ENCODE data around the gene TMIGD3.

TMIGD3 gene

GRCh38 chr1:111453706-111454105, 49.7 kb downstream of the TMIGD3 start:
- no peak overlapping the region for H3K4me3 ChIP-seq (ENCODE audit: low read depth, low read length)
- no peak overlapping the region for H3K27ac ChIP-seq (ENCODE audit: extremely low read depth, low read depth, low read length)
- TF ChIP-seq ZNF664 (tag by site-specific recombination; IDR thresholded peaks at IDR 0.05) (peak; percentile 41; the same call in 1 of the 2 replicates), ZNF354C (tag by site-specific recombination; IDR thresholded peaks at IDR 0.05; ENCODE audit: borderline replicate concordance, low read depth) (no peak)
- POLR2A ChIA-PET: no interaction called here
- H3K36me3 ChIP-seq (ENCODE audit: control insufficient read depth in 2 of 2, insufficient read depth in 1 of 2, low read length in 2 of 2): peaks cover 34 to 82% of the 10 kb centered on the region in 2 experiments
- CTCF ChIA-PET: interaction anchor here (0.8 kb wide), 1 partner anchor 168 kb away, joined by 3 read pairs; no protein-coding TSS in a partner anchor
- no peaks in the 10 kb centered on the region for H3K4me1 ChIP-seq (ENCODE audit: control insufficient read depth, insufficient read depth, low read length)
- H3K9me3 ChIP-seq (ENCODE audit: control insufficient read depth, insufficient read depth, low read depth, low read length): no peaks in the 10 kb centered on the region

GRCh38 chr1:111452581-111452980, 50.9 kb downstream of the TMIGD3 start:
- H3K36me3 ChIP-seq (ENCODE audit: control insufficient read depth in 2 of 2, insufficient read depth in 1 of 2, low read length in 2 of 2): peaks cover 26 to 71% of the 10 kb centered on the region in 2 experiments
- no peak overlapping the region for H3K27ac ChIP-seq (ENCODE audit: extremely low read depth, low read depth, low read length)
- no peak overlapping the region for H3K4me3 ChIP-seq (ENCODE audit: low read depth, low read length)
- TF ChIP-seq ZSCAN5A (tag by site-specific recombination; IDR thresholded peaks at IDR 0.05): no peak
- TF ChIP-seq ZNF600 (tag by site-specific recombination; IDR thresholded peaks at IDR 0.05): no peak
- TF ChIP-seq ZNF274 (IDR thresholded peaks at IDR 0.05; ENCODE audit: low read length): no peak
- no peak for TF ChIP-seq ZNF274 (tag by site-specific recombination; IDR thresholded peaks at IDR 0.05; ENCODE audit: borderline replicate concordance)
- TF ChIP-seq SP7 (tag by site-specific recombination; IDR thresholded peaks at IDR 0.05): no peak
- no peak for TF ChIP-seq ZNF132 (tag by site-specific recombination; IDR thresholded peaks at IDR 0.05; ENCODE audit: borderline replicate concordance)
- no peak for TF ChIP-seq ZBTB7A (tag by site-specific recombination; IDR thresholded peaks at IDR 0.05; ENCODE audit: low read depth)
- no peak for TF ChIP-seq HOXC10 (CRISPR knock-in tag; IDR thresholded peaks at IDR 0.05)
- no peak for TF ChIP-seq ZNF677 (tag by site-specific recombination; IDR thresholded peaks at IDR 0.05)
- no peak for TF ChIP-seq SETDB1 (IDR thresholded peaks at IDR 0.05; ENCODE audit: insufficient read length, low read length)
- TF ChIP-seq ZNF747 (tag by site-specific recombination; IDR thresholded peaks at IDR 0.05): no peak
- no peak for TF ChIP-seq ZNF513 (tag by site-specific recombination; IDR thresholded peaks at IDR 0.05)
- TF ChIP-seq ZNF350 (tag by site-specific recombination; IDR thresholded peaks at IDR 0.05): no peak
- TF ChIP-seq ZNF2 (tag by site-specific recombination; IDR thresholded peaks at IDR 0.05): no peak
- TF ChIP-seq ZNF76 (tag by site-specific recombination; IDR thresholded peaks at IDR 0.05; ENCODE audit: borderline replicate concordance, low read depth): no peak
- TF ChIP-seq ZNF174 (tag by site-specific recombination; IDR thresholded peaks at IDR 0.05): no peak
- no peak for TF ChIP-seq ZNF785 (tag by site-specific recombination; IDR thresholded peaks at IDR 0.05)
- no peak for TF ChIP-seq ZNF214 (tag by site-specific recombination; IDR thresholded peaks at IDR 0.05; ENCODE audit: borderline replicate concordance)
- no peak for TF ChIP-seq HOXA7 (CRISPR knock-in tag; IDR thresholded peaks at IDR 0.05; ENCODE audit: borderline replicate concordance)
- CTCF ChIA-PET: interaction anchor here (0.6 to 0.7 kb wide), 3 partner anchors 17 to 1096 kb away, joined by 3 to 4 read pairs (median 4); no protein-coding TSS in a partner anchor
- H3K4me1 ChIP-seq (ENCODE audit: control insufficient read depth, insufficient read depth, low read length): no peaks in the 10 kb centered on the region
- H3K9me3 ChIP-seq (ENCODE audit: control insufficient read depth, insufficient read depth, low read depth, low read length): no peaks in the 10 kb centered on the region
- POLR2A ChIA-PET: no interaction called here

DNA sequence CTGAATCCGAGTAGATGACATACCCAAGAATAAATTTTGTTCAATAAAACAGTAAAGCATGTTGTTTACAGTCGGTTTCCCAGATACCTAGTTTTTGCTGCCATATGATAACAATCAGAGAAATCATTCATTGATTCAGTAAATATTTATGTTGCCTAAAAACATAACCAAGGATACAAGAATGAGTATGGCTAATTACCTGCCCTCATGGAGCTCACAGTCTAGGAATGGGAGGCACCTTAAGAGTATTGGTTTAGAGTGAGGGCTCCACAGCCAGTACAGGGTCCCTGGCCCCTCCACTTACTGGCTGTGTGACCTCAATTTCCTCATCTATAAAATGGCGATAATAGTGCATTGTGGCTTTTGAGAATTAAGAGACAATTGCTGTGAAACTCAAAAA, 53.2 kb downstream of the TMIGD3 start:
- Histone ChIP-seq H3K9me3 (ENCODE audit: control insufficient read depth, insufficient read depth, low read depth, low read length) (no peaks in the 10 kb centered on the region), H3K27ac (ENCODE audit: extremely low read depth, low read depth, low read length) (no peak overlapping the region), H3K4me1 (ENCODE audit: control insufficient read depth, insufficient read depth, low read length) (no peaks in the 10 kb centered on the region), H3K36me3 (ENCODE audit: control insufficient read depth in 2 of 2, insufficient read depth in 1 of 2, low read length in 2 of 2) (peaks cover 16 to 71% of the 10 kb centered on the region in 2 experiments; a peak in 2 of 3 replicates), H3K4me3 (ENCODE audit: low read depth, low read length) (peak overlapping the region; percentile 99)
- ChIA-PET CTCF (interaction anchor here (0.6 to 0.8 kb wide), 2 partner anchors 210 to 348 kb away, joined by 4 read pairs; no protein-coding TSS in a partner anchor), POLR2A (no interaction called here)
- no peak for TF ChIP-seq ZNF341 (tag by site-specific recombination; IDR thresholded peaks at IDR 0.05; ENCODE audit: low read depth)
- no peak for TF ChIP-seq ZBTB49 (tag by site-specific recombination; IDR thresholded peaks at IDR 0.05; ENCODE audit: low read depth)
- no peak for TF ChIP-seq ZNF777 (tag by site-specific recombination; IDR thresholded peaks at IDR 0.05; ENCODE audit: borderline replicate concordance)
- TF ChIP-seq HOXC10 (CRISPR knock-in tag; IDR thresholded peaks at IDR 0.05): no peak
- TF ChIP-seq, protein P1, sequence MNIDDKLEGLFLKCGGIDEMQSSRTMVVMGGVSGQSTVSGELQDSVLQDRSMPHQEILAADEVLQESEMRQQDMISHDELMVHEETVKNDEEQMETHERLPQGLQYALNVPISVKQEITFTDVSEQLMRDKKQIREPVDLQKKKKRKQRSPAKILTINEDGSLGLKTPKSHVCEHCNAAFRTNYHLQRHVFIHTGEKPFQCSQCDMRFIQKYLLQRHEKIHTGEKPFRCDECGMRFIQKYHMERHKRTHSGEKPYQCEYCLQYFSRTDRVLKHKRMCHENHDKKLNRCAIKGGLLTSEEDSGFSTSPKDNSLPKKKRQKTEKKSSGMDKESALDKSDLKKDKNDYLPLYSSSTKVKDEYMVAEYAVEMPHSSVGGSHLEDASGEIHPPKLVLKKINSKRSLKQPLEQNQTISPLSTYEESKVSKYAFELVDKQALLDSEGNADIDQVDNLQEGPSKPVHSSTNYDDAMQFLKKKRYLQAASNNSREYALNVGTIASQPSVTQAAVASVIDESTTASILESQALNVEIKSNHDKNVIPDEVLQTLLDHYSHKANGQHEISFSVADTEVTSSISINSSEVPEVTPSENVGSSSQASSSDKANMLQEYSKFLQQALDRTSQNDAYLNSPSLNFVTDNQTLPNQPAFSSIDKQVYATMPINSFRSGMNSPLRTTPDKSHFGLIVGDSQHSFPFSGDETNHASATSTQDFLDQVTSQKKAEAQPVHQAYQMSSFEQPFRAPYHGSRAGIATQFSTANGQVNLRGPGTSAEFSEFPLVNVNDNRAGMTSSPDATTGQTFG (tag by site-specific recombination; IDR thresholded peaks at IDR 0.05; ENCODE audit: borderline replicate concordance): no peak
- no peak for TF ChIP-seq ZNF114 (tag by site-specific recombination; IDR thresholded peaks at IDR 0.05)

All from HEK293 (cell line).